HG02981 (cell line): ENCODE measurements around the gene PACS1.

Experiments
- ATAC-seq: cut with Tn5 transposase; IDR thresholded peaks from one replicate; pipeline ENCODE4 v1.9.1; 2021; ENCODE audit warnings: mild to moderate bottlenecking, moderate library complexity; ENCODE audit not compliant: unreplicated experiment

Gene PACS1

GRCh38 chr11:66172146-66172545, 102.1 kb downstream of the PACS1 start:
- ATAC-seq: no peak

DNA sequence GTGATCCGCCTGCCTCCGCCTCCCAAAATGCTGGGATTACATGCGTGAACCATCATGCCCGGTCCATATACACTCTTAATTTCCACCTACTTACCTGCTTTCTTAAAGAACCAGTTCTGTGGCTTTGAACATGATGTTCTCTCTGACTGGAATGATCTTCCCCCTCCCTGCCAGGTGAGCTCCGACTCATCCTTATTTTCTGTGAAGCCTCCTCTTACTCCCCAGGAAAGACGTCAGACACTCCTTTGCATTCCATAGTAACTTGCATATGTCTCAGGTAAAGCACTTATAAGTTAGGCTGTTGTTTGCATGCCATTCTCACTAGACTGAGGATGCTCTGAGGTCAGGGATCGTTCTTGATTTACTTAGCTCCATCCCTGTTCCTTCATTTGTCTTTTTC, 106.6 kb downstream of the PACS1 start:
- ATAC-seq: no peak

- no peak for ATAC-seq
These were observed 108.1 kb downstream of the PACS1 start for GRCh38 chr11:66178183-66178582.

- no peak for ATAC-seq
These were observed 108.8 kb downstream of the PACS1 start for GRCh38 chr11:66178871-66179270.

DNA sequence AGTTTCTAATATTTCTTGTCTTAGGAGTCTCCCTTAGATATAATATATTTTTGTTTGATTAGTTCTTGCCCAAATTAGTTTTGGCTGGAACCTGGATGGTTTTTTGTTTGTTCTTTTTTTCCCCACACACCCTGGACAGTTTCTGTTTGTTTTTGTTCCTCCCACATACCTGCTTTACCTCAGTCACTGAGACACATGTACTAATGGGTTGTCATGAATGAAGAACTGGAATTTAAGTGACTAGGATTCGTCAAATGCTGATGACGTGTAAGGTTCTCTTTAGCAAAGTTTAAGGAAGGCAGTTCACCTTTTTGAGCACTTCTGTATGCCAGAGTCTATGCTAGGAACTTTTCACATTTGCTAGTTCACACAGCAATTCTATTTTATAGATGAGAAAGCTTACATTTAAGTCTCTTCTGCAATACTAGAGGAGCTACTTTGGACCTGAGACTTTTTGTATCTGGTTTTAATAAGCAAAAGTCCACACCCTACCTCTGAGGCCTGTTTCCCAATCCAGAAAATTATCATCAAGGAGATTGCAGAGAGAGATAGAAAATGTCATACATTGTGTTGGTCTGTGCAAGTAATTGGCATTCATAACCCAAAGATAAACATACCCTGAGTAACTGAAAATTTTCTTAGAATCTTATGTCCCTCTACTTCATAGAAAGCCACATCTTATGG, 111.7 kb downstream of the PACS1 start:
- no peak for ATAC-seq

- ATAC-seq: no peak
These were observed 113.5 kb downstream of the PACS1 start for GRCh38 chr11:66183494-66184048.

- no peak for ATAC-seq
These were observed 114.7 kb downstream of the PACS1 start for GRCh38 chr11:66184728-66185127.

DNA sequence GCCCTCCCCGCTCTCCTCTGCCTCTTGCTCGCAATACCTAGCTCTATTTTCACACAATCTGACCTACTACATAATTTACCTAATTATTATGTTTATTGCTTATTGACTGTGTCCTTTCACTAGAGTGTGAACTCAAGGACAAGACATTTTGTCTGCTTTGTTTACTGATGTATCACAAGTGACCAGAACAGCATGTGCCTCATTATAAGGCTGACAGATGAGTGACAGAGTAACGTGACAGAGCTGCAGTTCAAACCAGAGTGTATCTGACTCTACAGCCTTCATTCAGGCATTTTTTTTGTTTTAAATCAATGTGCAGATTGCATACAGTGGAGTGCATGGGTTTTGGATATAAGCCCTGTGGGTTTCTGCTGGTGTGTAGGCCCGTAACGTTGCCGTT, 116.4 kb downstream of the PACS1 start:
- ATAC-seq: no peak

GRCh38 chr11:66187453-66187852, 117.4 kb downstream of the PACS1 start:
- no peak for ATAC-seq

DNA sequence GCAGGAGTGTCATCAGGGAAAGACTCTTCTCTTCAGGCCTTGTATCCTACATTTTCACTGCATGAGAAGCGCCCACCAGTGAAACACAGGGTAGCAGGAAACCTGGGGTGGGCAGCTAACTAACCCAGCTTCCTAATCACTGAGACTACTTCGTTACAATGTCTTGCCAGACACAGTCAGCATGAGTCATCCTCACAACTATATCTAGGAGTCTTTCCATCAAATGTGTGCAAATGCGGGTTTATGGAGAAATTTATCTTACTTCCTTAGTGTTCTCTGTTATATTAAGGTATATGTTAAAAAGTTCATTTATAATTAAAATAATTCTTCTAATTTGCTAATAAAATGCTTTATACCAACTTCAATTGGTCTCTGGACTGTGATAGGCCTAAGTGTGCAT, 118.5 kb downstream of the PACS1 start:
- ATAC-seq: no peak

- ATAC-seq: no peak
These were observed 119.1 kb downstream of the PACS1 start for GRCh38 chr11:66189031-66189745.

DNA sequence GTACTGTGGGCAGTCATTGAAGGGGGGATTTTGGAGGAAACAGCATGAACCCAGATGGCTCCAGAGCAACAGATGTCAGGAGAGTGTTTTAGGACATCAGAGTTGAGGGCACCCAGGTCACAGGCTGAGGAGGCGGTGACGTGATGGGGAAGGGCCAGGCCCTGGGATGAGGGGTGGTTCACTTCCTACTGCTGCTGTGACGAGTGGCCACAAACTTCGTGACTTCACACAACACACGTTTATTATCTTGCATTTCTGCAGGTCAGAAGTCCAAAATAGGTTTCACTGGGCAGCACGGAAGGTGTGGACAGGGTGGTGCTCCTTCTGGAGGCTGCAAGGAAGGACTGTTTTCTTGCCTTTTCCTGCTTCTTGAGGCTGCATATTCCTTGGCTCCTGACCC, 120.7 kb downstream of the PACS1 start:
- ATAC-seq: no peak

DNA sequence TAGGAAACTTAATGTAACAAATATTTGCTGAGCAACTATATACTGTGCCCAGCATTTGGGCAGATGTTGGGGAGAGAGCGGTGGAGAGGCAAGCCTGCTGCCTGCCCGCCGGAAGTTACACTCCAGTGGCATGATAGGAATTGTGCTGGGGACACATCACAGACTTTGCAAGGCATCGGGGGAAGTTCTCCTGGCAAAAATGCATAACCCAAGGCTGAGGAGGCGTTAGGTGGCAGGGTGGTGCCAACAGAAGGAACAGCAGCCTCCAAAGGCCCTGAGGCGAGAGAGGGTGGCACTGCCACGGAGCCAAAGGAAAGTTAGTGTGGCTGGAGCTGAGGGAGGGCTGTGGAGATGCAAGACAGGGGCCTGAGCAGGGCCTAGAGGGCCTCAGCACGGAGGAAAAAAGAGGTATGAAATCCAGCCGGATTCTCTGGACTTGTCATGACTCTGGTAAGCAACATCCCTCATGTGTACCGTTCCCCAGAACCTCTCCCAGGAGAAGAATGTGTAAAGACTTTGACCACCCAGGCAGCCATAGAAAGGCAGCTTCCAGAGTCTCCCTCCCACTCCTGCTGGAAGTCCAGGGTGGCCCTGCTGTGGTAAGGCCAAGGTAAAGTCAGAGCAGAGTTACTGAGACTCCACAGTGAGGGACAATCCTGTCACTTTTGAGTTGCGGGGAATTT, 122.2 kb downstream of the PACS1 start:
- no peak for ATAC-seq

DNA sequence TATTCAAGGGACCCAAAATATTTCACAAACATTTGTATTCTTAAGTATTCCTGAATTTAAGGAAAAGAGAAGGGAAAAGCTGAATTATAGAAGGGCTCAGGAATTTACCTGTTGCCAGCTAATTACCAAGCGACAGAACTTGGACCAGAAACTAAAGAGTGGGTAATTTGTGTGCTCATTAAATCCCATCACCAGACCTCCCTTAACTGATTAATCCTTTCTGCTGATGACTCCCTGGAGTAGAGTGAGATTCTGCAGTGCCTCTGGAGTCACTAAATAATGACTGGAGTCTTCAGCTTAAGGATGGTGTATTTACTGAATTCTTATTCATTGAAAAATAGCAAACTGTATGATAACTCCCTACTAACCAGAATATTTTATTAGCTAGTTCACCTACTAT, 124.3 kb downstream of the PACS1 start:
- ATAC-seq: no peak

- ATAC-seq: no peak
These were observed 125.8 kb downstream of the PACS1 start for GRCh38 chr11:66195867-66196266.

DNA sequence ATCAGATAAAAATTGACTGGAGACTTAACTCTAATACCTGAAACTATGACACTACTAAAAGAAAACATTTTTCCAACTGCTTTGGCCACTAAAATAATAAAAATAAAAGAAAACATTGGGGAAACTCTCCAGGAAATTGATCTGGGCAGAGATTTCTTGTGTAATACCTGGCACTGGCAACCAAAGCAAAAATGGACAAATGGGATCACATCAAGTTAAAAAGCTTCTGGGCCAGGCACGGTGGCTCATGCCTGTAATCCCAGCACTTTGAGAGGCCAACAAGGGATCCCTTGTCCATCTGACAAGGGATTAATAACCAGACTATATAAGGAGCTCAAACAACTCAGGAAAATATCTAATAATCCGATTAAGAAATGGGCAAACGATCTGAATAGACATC, 133.8 kb downstream of the PACS1 start:
- ATAC-seq: no peak

DNA sequence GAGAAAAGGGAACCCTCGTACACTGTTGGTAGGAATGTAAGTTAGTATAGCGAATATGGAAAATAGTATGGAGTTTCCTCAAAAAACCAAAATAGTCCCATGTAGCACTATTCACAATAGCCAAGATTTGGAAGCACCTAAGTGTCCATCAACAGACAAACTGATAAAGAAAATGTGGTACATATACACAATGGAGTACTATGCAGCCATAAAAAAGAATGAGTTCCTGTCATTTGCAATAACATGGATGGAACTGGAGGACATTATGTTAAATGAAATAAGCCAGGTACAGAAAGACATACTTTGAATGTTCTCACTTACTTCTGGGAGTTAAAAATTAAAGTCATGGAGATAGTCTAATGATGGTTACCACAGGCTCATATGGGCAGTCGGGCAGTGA, 134.3 kb downstream of the PACS1 start:
- no peak for ATAC-seq

DNA sequence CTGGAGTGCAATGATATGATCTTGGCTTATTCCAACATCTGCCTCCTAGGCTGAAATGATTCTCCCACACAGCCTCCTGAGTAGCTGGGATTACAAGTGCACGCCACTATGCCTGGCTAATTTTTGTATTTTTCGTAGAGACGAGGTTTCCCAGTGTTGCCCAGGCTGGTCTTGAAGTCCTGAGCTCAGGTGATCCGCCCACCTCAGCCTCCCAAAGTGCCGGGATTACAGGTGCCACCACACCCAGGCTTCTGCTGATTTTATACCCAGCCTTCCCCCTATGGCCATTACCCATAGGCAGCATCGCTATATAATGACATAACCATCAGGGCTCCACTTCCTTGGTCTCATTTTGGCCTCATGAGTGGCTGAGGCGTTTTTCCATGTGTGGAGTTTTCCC, 137.7 kb downstream of the PACS1 start:
- no peak for ATAC-seq

DNA sequence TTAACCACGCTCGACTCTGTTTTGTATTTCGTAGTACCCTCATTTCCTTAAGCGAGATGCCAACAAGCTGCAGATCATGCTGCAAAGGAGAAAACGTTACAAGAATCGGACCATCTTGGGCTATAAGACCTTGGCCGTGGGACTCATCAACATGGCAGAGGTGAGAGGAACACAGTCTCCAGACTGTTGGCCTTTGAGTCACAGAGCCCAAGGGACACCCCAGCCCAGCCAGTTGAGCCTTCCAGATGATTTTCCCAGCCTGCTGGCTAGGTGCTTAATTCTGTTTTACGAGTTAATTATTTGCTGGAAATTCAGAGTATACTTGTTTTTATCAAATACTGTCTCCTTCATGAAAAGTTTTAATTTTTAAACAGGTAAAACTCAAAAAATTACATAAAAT, 141.0 kb downstream of the PACS1 start:
- no peak for ATAC-seq

DNA sequence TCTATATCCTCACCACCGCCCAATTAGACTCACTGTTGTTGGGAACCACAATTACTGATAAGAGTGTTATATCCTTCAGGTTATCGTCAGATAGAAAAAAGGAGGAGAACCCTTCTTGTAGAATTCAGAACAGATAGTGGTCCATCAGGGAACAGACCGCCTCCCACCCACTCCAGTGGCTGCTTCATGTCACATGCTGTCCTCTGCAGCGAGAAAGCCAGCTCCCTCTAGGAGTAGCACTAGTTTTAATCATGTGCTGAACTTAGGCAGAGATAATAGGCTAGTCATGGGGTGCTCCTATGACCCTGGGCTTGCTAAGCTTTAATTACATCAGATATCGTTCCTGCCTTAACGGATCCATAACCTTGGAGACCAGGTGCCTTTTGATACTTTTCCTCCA, 146.8 kb downstream of the PACS1 start:
- no peak for ATAC-seq

- no peak for ATAC-seq
These were observed 148.0 kb downstream of the PACS1 start for GRCh38 chr11:66218036-66218435.
